ENCODE data around the gene FOXP1. TPM values are rescaled to one million over a fixed set of nuclear protein-coding genes. Genes with fewer than 3 reads are reported as not detected.

Gene FOXP1
- total RNA-seq, 4 donors from 2014 or later: 86.4 to 107 (median 93.8) TPM

DNA sequence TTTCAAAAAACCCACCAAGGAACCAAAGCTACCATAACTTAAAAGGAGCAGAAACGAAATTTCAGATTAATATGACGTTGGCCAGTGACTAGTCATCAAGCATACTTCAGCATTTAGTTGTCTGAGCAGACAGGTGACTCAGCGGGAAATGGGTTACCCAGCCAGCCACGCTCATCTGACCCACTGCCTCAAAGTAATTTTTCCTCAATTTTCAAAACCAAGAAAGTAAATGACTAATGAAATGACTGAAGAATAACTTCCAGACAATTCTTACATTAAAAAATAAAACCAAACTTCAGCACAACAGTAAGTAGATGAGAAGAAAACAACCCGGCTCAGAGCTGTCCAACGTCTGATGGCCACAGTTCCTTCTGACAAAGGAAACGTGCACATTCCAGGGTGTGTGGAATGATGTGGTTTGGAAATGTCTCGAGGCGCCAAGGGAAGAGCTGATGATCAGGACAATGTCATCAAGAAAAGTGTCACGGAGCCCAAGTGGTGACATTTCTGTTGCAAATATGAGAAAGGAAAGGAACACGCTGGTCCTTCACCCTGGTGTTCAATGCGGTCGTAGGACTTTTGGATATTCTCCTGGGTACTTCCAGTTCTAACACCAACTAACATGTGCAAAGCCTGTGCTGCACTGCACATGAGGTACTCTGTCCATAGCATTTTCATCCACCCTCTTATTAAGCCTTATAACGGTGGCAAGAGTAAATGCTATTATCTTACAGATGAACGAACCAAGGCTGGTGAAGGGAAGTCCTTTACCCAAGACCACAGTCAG lies 79.1 kb downstream of the FOXP1 start:
- WGBS, 2 donors: 82 to 88% methylated on average over 15 of the region's 15 CpGs
- TF ChIP-seq, protein P1, sequence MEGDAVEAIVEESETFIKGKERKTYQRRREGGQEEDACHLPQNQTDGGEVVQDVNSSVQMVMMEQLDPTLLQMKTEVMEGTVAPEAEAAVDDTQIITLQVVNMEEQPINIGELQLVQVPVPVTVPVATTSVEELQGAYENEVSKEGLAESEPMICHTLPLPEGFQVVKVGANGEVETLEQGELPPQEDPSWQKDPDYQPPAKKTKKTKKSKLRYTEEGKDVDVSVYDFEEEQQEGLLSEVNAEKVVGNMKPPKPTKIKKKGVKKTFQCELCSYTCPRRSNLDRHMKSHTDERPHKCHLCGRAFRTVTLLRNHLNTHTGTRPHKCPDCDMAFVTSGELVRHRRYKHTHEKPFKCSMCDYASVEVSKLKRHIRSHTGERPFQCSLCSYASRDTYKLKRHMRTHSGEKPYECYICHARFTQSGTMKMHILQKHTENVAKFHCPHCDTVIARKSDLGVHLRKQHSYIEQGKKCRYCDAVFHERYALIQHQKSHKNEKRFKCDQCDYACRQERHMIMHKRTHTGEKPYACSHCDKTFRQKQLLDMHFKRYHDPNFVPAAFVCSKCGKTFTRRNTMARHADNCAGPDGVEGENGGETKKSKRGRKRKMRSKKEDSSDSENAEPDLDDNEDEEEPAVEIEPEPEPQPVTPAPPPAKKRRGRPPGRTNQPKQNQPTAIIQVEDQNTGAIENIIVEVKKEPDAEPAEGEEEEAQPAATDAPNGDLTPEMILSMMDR (IDR thresholded peaks at IDR 0.05): no peak
- TF ChIP-seq EP300 (IDR thresholded peaks at IDR 0.05) (no peak), POLR2A (IDR thresholded peaks at IDR 0.05) (no peak)
- no peak for DNase-seq (ENCODE audit: low spot score in 2 of 2)
- Histone ChIP-seq H3K27ac (peak overlapping the region in 1 of 4 donors; percentile 36), H3K4me3 (no peak overlapping the region), H3K4me1 (no peaks in the 10 kb centered on the region), H3K9me3 (no peaks in the 10 kb centered on the region), H3K27me3 (no peaks in the 10 kb centered on the region), H3K36me3 (no peaks in the 10 kb centered on the region)

DNA sequence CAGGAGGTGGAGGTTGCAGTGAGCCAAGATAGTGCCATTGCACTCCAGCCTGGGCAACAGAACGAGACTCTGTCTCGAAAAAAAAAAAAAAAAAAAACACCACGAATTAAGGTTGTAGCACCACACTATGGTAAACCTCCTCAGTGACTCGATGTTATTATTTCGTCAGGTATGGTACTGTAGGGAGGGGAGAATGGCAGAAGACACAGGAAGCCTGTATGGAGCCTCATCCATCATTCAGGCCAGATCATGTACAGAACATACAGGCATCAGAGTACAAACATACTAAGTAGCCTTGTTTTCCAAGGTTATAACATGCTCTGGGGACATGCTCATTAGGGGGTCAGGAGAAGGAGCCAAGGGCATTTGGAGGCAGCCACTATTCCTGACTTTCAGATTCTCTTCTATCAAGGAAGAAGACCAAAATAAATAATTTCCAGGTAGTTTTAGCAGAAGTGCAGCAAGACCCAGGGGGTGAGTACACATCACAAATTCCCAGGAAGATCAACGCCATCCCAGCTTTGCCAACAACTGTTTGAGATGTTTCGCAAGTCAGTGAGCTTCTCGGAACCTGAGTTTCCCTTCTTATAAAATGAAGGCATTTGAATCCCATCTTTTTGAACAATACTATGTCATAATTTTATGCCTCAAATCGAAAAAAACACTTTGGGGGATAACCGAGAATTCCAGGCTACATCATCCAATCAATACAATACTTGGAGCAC lies 79.8 kb downstream of the FOXP1 start:
- Histone ChIP-seq H3K4me1 (peaks cover 0 to 4% (median under 1%) of the 10 kb centered on the region in 4 donors), H3K27me3 (no peaks in the 10 kb centered on the region), H3K4me3 (no peak overlapping the region), H3K36me3 (no peaks in the 10 kb centered on the region), H3K9me3 (no peaks in the 10 kb centered on the region), H3K27ac (peak overlapping the region in 1 of 4 donors; percentile 36)
- 89 to 94% methylated on average over 10 of the region's 10 CpGs for WGBS, 2 donors
- DNase-seq (ENCODE audit: low spot score in 2 of 2): no peak
- no peak for TF ChIP-seq EP300 (IDR thresholded peaks at IDR 0.05)

DNA sequence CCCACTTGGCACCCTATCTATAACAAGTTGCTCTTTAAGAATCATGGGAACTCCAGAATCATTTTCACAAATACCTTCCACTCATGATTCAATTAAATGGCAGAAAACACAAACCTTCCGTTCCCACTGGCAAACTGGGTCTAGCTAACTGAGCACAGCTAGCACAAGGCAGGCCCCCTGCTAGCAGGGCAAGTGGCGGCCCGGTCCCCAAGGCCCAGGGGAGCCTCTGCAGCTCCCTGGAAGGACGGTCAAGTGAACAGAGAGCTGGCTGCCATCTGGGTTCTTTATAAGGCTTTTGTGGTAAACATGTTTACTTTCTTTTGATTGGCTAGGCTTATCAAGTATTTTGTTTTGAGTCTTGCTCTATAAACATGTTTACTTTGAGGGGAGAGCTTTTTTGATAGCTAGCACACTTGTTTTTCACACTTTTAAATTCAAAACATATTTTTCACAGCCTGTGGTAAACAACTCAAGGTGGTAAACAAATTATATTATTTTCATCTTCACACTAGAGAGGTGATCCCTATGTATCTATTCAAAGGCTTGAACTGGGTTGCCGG lies 81.4 kb downstream of the FOXP1 start:
- no peaks in the 10 kb centered on the region for H3K27me3 ChIP-seq
- no peak overlapping the region for H3K27ac ChIP-seq
- no peak for DNase-seq (ENCODE audit: low spot score in 2 of 2)
- 88 to 90% methylated on average over 5 of the region's 5 CpGs for WGBS, 2 donors
- TF ChIP-seq EP300 (IDR thresholded peaks at IDR 0.05): no peak
- TF ChIP-seq, protein P1 (IDR thresholded peaks at IDR 0.05): no peak
- TF ChIP-seq POLR2A (IDR thresholded peaks at IDR 0.05): no peak
- H3K4me1 ChIP-seq: peaks cover 0 to 18% (median 14%) of the 10 kb centered on the region in 4 donors
- H3K9me3 ChIP-seq: no peaks in the 10 kb centered on the region
- H3K4me3 ChIP-seq: no peak overlapping the region
- H3K36me3 ChIP-seq: no peaks in the 10 kb centered on the region

DNA sequence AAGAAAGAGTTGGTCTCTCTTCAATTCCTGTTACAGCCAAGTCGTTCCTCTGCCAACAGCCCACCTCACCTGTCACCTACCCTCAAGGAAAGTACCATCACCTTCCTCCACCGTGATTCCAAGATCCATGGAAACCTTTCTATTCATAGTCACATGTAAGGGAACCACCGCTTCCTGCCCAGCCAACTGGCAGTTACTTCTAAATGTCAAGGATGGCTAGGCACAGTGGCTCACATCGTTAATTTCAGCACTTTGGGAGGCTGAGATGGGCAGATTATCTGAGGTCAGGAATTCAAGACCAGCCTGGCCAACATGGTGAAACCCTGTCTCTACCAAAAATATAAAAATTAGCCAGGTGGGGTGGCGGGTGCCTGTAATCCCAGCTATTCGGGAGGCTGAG lies 82.8 kb downstream of the FOXP1 start:
- no peaks in the 10 kb centered on the region for H3K36me3 ChIP-seq
- H3K27ac ChIP-seq: no peak overlapping the region
- no peaks in the 10 kb centered on the region for H3K9me3 ChIP-seq
- H3K27me3 ChIP-seq: no peaks in the 10 kb centered on the region
- 96 to 97% methylated on average over 6 of the region's 6 CpGs for WGBS, 2 donors
- DNase-seq (ENCODE audit: low spot score in 2 of 2): no peak
- no peak overlapping the region for H3K4me3 ChIP-seq
- TF ChIP-seq, protein P1 (IDR thresholded peaks at IDR 0.05): no peak
- no peak for TF ChIP-seq POLR2A (IDR thresholded peaks at IDR 0.05)
- no peak for TF ChIP-seq EP300 (IDR thresholded peaks at IDR 0.05)
- peaks cover 0 to 30% (median 20%) of the 10 kb centered on the region in 4 donors for H3K4me1 ChIP-seq

DNA sequence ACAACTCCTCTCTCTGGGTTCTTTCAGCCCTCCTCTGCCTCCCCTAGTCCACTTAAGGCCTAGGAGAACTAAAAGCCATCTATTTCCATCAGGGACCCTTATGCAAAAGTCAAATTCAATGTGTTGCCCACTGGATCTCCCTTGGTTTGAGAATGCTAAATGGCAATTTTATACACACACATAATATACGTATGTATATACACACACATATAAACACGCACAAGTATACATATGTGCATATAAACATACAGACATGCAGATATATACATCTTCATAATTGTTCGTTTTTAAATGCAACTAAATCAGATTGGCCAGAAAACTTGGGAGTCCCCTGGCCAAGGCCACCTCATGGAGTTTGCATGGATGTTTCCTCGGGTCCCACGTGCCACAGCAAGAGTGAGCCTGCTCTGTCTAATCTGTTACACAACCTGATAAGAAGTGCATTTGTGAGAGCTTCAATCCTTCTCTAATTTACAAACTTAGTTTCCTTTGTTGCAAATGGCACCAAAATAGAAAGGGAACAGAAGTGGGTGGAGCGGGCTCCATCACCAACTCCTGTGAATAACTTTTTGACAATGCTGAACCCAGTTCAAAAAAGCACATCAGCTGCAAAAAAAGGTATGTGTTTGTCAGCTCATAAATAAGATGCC lies 84.2 kb downstream of the FOXP1 start:
- Histone ChIP-seq H3K27me3 (no peaks in the 10 kb centered on the region), H3K27ac (no peak overlapping the region), H3K36me3 (no peaks in the 10 kb centered on the region), H3K9me3 (no peaks in the 10 kb centered on the region), H3K4me3 (no peak overlapping the region), H3K4me1 (peaks cover 0 to 31% (median 20%) of the 10 kb centered on the region in 4 donors)
- DNase-seq (ENCODE audit: low spot score in 2 of 2): no peak
- no peak for TF ChIP-seq EP300 (IDR thresholded peaks at IDR 0.05)
- no peak for TF ChIP-seq POLR2A (IDR thresholded peaks at IDR 0.05)
- TF ChIP-seq, protein P1 (IDR thresholded peaks at IDR 0.05): no peak
- WGBS, 2 donors: 96% methylated on average over 6 of the region's 6 CpGs
